ENCODE data around the gene SLC27A1. TPM values are rescaled to one million over a fixed set of nuclear protein-coding genes. Genes with fewer than 3 reads are reported as not detected.

The SLC27A1 gene
- total and polyA plus RNA-seq, 4 donors, result 2.4 to 7.4 (median 4.0) TPM

- Histone ChIP-seq H3K27ac (ENCODE audit: low read depth in 1 of 2, low read length in 2 of 2) (no peak overlapping the region), H3K27me3 (ENCODE audit: control insufficient read depth in 4 of 4, insufficient read depth in 4 of 4, low read length in 3 of 4) (peaks cover 0 to 2% (median 0%) of the 10 kb centered on the region in 4 donors), H3K9ac (ENCODE audit: low read depth in 1 of 2, low read length in 2 of 2) (no peak overlapping the region), H3K4me1 (ENCODE audit: control insufficient read depth in 4 of 4, insufficient read depth in 4 of 4, low read length in 3 of 4) (peaks cover 5 to 11% (median 8%) of the 10 kb centered on the region in 4 donors), H3K9me3 (ENCODE audit: control insufficient read depth in 4 of 4, low read length in 3 of 4) (no peaks in the 10 kb centered on the region), H3K4me3 (ENCODE audit: low read depth in 1 of 3, low read length in 3 of 3) (no peak overlapping the region), H3K36me3 (ENCODE audit: control insufficient read depth in 4 of 4, insufficient read depth in 3 of 4, low read depth in 1 of 4, low read length in 3 of 4) (no peaks in the 10 kb centered on the region)
- DNase-seq (ENCODE audit: low spot score), result no peak
- WGBS, result 80% methylated on average over 14 of the region's 14 CpGs
- TF ChIP-seq ZBTB33 (IDR thresholded peaks at IDR 0.05), result no peak
- TF ChIP-seq EGR1 (IDR thresholded peaks at IDR 0.05; ENCODE audit: low read depth in 2 of 2), result no peak
- no peak for TF ChIP-seq FOXA2 (IDR thresholded peaks at IDR 0.05)
- TF ChIP-seq, protein P1, sequence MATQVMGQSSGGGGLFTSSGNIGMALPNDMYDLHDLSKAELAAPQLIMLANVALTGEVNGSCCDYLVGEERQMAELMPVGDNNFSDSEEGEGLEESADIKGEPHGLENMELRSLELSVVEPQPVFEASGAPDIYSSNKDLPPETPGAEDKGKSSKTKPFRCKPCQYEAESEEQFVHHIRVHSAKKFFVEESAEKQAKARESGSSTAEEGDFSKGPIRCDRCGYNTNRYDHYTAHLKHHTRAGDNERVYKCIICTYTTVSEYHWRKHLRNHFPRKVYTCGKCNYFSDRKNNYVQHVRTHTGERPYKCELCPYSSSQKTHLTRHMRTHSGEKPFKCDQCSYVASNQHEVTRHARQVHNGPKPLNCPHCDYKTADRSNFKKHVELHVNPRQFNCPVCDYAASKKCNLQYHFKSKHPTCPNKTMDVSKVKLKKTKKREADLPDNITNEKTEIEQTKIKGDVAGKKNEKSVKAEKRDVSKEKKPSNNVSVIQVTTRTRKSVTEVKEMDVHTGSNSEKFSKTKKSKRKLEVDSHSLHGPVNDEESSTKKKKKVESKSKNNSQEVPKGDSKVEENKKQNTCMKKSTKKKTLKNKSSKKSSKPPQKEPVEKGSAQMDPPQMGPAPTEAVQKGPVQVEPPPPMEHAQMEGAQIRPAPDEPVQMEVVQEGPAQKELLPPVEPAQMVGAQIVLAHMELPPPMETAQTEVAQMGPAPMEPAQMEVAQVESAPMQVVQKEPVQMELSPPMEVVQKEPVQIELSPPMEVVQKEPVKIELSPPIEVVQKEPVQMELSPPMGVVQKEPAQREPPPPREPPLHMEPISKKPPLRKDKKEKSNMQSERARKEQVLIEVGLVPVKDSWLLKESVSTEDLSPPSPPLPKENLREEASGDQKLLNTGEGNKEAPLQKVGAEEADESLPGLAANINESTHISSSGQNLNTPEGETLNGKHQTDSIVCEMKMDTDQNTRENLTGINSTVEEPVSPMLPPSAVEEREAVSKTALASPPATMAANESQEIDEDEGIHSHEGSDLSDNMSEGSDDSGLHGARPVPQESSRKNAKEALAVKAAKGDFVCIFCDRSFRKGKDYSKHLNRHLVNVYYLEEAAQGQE (IDR thresholded peaks at IDR 0.05), result no peak
- TF ChIP-seq SP1 (IDR thresholded peaks at IDR 0.05), result no peak
- no peak for TF ChIP-seq TAF1 (conservative IDR thresholded peaks at IDR 0.05)
- TF ChIP-seq HNF4A (conservative IDR thresholded peaks at IDR 0.05), result no peak
- TF ChIP-seq, protein P2, sequence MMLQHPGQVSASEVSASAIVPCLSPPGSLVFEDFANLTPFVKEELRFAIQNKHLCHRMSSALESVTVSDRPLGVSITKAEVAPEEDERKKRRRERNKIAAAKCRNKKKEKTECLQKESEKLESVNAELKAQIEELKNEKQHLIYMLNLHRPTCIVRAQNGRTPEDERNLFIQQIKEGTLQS (IDR thresholded peaks at IDR 0.05), result no peak
- TF ChIP-seq HNF4G (IDR thresholded peaks at IDR 0.05), result no peak
- no peak for TF ChIP-seq YY1 (IDR thresholded peaks at IDR 0.05)
- TF ChIP-seq RXRA (IDR thresholded peaks at IDR 0.05), result no peak
- TF ChIP-seq, protein P3, sequence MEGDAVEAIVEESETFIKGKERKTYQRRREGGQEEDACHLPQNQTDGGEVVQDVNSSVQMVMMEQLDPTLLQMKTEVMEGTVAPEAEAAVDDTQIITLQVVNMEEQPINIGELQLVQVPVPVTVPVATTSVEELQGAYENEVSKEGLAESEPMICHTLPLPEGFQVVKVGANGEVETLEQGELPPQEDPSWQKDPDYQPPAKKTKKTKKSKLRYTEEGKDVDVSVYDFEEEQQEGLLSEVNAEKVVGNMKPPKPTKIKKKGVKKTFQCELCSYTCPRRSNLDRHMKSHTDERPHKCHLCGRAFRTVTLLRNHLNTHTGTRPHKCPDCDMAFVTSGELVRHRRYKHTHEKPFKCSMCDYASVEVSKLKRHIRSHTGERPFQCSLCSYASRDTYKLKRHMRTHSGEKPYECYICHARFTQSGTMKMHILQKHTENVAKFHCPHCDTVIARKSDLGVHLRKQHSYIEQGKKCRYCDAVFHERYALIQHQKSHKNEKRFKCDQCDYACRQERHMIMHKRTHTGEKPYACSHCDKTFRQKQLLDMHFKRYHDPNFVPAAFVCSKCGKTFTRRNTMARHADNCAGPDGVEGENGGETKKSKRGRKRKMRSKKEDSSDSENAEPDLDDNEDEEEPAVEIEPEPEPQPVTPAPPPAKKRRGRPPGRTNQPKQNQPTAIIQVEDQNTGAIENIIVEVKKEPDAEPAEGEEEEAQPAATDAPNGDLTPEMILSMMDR (IDR thresholded peaks at IDR 0.05; ENCODE audit: low read depth, low read length, missing input control), result no peak
- TF ChIP-seq, protein P4, sequence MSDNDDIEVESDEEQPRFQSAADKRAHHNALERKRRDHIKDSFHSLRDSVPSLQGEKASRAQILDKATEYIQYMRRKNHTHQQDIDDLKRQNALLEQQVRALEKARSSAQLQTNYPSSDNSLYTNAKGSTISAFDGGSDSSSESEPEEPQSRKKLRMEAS (IDR thresholded peaks at IDR 0.05), result no peak
These were observed 72.7 kb downstream of the SLC27A1 start for GRCh38 chr19:17542793-17543582.

DNA sequence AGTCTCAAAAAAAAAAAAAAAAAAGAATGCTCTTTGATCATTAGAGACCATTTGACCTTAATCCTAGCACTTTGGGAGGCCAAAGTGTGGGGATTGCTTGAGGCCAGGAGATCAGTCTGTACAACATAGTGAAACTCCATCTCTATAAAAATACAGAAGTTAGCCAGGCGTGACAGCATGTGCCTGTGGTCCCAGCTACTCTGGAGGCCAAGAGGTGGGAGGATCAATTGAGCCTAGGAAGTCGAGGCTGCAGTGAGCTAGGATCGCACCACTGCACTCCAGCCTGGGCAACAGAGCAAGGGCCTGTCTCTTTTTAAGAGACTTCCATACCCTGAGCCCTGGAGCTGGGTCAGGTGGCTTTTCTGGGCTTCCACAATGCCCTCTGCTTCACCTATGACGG lies 73.7 kb downstream of the SLC27A1 start:
- no peak overlapping the region for H3K27ac ChIP-seq (ENCODE audit: low read depth in 1 of 2, low read length in 2 of 2)
- H3K9me3 ChIP-seq (ENCODE audit: control insufficient read depth in 4 of 4, low read length in 3 of 4), result no peaks in the 10 kb centered on the region
- peaks cover 1 to 7% (median 6%) of the 10 kb centered on the region in 4 donors for H3K4me1 ChIP-seq (ENCODE audit: control insufficient read depth in 4 of 4, insufficient read depth in 4 of 4, low read length in 3 of 4)
- H3K4me3 ChIP-seq (ENCODE audit: low read depth in 1 of 3, low read length in 3 of 3), result no peak overlapping the region
- TF ChIP-seq FOXA1 (IDR thresholded peaks at IDR 0.05), result no peak
- TF ChIP-seq RXRA (IDR thresholded peaks at IDR 0.05), result no peak
- no peak for TF ChIP-seq EGR1 (IDR thresholded peaks at IDR 0.05; ENCODE audit: low read depth in 2 of 2)
- TF ChIP-seq YY1 (IDR thresholded peaks at IDR 0.05), result no peak
- no peak for TF ChIP-seq GABPA (IDR thresholded peaks at IDR 0.05 in 1 of 2, conservative IDR thresholded peaks at IDR 0.05 in 1 of 2)
- no peak for TF ChIP-seq SP1 (IDR thresholded peaks at IDR 0.05)
- TF ChIP-seq FOXA2 (IDR thresholded peaks at IDR 0.05), result no peak
- TF ChIP-seq HNF4G (IDR thresholded peaks at IDR 0.05), result no peak
- no peak for TF ChIP-seq JUND (IDR thresholded peaks at IDR 0.05)
- TF ChIP-seq, protein P1 (IDR thresholded peaks at IDR 0.05), result no peak
- TF ChIP-seq RAD21 (IDR thresholded peaks at IDR 0.05), result no peak
- no peak overlapping the region for H3K9ac ChIP-seq (ENCODE audit: low read depth in 1 of 2, low read length in 2 of 2)
- no peaks in the 10 kb centered on the region for H3K36me3 ChIP-seq (ENCODE audit: control insufficient read depth in 4 of 4, insufficient read depth in 3 of 4, low read depth in 1 of 4, low read length in 3 of 4)
- 89% methylated on average over 4 of the region's 4 CpGs for WGBS
- DNase-seq (ENCODE audit: low spot score), result no peak
- no peaks in the 10 kb centered on the region for H3K27me3 ChIP-seq (ENCODE audit: control insufficient read depth in 4 of 4, insufficient read depth in 4 of 4, low read length in 3 of 4)

Data from liver (tissue), 9 donors.